PC-3 (cell line): Measurements from ENCODE around the gene EOLA1.

Source experiments
- EZH2 ChIP-seq: fragments of 300-600 bp; sonication (generic); IDR thresholded peaks from one replicate; pipeline ENCODE4 v1.6.1; 2017; ENCODE audit warnings: antibody characterized with exemption, mild to moderate bottlenecking, low read length; ENCODE audit not compliant: unreplicated experiment
- EZH2phosphoT487 ChIP-seq: fragments of 300-600 bp; sonication (generic); IDR thresholded peaks from 2 replicates; pipeline ENCODE4 v1.6.1; 2018; ENCODE audit warnings: mild to moderate bottlenecking, antibody characterized with exemption, low read length, borderline replicate concordance
- TF ChIP-seq, protein P1 (sequence below): fragments of 300-600 bp; sonication (generic); conservative IDR thresholded peaks from 2 replicates; pipeline ENCODE4 v1.5.1; 2017; ENCODE audit warnings: antibody characterized with exemption, low read depth, mild to moderate bottlenecking, low read length

DNA sequence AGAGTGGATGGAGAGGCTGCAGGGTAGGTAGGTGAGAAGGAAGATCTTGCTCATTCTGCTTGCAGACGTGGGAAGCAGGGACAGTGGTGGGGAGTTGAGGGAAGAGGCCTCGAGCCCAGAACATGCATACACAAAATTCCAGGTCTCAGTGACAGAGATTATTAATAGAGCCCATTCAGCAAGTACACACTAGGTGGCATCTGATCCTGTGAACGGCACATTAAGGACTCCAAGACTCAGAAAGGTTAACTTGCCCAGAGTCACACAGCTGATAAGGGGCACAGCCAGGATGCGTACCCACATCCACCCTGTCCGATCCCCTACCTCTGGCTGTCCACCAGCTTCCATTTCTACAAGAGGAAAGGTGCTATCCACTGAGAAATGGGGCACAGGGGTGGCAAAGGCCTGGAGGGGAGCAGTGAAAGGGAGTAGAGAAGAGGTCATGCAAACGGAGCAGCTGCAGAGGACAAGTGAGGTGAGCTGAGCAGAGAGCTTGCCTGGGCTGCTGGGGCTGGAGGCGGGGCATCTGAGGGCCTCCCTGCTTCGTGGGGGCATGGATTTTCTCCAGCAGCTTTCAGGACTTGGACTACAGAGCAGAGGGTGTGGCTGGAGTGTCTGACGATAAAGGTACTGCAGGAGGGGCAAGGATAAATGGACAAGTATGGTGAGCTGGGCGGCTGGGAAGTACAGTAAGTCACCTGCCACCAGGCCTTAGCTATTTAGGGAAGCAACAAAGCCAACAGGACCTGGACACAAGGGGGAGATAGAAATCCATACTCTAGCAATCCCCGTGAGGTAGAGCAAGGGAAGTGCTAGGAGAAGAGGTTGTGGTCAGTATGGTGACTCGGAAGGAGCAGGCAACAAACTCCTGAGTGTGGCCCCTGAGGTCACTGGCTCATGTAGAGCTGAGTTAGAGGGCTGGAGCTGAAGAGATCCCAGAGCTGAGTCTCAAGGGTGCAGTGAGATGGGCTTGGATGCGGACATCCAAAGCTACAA lies 46.9 kb upstream of the EOLA1 start:
- TF ChIP-seq, protein P1, sequence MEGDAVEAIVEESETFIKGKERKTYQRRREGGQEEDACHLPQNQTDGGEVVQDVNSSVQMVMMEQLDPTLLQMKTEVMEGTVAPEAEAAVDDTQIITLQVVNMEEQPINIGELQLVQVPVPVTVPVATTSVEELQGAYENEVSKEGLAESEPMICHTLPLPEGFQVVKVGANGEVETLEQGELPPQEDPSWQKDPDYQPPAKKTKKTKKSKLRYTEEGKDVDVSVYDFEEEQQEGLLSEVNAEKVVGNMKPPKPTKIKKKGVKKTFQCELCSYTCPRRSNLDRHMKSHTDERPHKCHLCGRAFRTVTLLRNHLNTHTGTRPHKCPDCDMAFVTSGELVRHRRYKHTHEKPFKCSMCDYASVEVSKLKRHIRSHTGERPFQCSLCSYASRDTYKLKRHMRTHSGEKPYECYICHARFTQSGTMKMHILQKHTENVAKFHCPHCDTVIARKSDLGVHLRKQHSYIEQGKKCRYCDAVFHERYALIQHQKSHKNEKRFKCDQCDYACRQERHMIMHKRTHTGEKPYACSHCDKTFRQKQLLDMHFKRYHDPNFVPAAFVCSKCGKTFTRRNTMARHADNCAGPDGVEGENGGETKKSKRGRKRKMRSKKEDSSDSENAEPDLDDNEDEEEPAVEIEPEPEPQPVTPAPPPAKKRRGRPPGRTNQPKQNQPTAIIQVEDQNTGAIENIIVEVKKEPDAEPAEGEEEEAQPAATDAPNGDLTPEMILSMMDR, result 0 out of 2 replicates have a peak, but pooled peaks have one; percentile 19
- no peak for TF ChIP-seq EZH2phosphoT487
- no peak for TF ChIP-seq EZH2
